Stimulated activated CD4-positive, alpha-beta T cell treated with anti-CD3 and anti-CD28 coated beads, Interleukin-15, amount 100 ng/mL, for 24 hours (primary cell): ENCODE data around the gene BFSP2.

ENCODE experiments used
- DNase-seq: peaks from one replicate; pipeline ENCODE4 v3.0.0-alpha.2; 2020

BFSP2 gene

DNA sequence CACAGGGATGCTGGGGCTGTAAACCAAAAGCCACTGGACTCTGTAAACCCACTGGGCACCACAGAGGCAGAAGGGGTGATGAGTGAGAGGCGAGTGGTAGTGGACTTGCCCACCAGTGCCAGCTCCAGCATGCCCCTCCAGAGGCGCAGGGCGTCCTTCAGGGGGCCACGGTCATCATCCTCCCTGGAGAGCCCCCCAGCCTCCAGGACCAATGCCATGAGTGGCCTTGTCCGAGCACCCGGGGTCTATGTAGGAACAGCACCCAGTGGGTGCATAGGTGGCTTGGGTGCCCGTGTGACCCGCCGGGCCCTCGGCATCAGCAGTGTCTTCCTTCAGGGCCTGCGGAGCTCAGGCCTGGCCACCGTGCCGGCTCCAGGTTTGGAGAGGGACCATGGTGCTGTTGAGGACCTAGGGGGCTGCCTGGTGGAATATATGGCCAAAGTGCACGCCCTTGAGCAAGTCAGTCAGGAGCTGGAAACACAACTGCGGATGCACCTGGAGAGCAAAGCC, at the start of gene BFSP2:
TSS of gene BFSP2 (plus strand) at position 51 of the 510 bp plus-strand sequence. CDS start at position 79, 28 bp downstream.
- no peak for DNase-seq

DNA sequence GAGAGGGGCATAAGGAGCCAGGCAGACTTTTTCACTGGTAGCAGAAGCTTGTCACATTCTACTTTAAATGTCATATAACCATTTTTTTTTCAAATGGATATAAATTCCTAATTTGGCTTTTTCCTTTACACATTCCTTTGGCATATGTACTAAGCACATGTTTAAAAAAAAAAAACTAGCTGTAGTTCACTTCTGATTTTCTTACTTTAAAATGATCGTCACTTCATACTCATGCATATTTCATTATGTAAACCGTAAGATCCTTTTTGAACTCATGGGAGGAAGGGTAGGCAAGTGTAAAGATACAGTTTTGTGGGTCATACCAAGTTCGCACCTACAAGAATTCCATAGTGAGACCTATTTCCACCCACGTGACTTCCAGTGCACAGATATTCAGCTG, 45.1 kb upstream of the BFSP2 start:
- no peak for DNase-seq

DNA sequence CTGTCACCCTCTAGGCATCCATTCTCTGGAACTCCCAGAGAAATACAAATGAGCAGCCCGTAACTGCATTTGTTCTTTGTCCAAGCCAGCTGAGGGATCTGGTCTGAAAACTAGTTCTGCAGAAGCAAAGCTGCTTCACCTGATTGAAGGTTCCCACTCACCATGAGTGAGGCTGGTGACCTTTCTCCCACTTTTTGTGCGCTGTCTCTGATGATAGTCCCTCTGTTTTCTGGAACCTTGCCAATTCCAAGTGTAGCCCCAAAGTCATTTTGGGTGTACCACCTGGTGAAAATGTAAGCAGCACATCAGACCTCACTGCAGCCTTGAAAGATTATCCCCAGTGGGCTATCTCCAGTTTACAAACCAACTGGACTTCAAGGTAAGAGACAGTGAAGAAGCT, 39.4 kb upstream of the BFSP2 start:
- DNase-seq, result no peak

DNA sequence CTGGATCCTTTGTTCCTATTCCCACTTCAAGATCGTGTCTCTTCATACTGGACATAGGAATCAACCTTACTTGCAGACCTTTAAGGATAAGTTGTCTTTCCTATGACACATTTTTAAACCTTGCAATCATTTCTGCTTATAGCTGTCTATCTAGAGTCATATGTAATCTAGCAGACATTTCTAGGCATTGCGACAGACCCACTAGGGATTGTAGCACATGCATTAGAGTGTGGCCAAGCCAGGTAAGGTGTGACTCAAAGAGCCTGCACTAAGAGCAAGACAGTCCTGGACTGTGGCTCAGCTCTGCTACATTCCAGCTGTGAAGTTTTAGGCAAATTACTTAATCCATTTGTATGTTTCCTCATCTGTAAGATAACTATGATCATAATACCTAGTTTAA, 38.8 kb upstream of the BFSP2 start:
- no peak for DNase-seq

DNA sequence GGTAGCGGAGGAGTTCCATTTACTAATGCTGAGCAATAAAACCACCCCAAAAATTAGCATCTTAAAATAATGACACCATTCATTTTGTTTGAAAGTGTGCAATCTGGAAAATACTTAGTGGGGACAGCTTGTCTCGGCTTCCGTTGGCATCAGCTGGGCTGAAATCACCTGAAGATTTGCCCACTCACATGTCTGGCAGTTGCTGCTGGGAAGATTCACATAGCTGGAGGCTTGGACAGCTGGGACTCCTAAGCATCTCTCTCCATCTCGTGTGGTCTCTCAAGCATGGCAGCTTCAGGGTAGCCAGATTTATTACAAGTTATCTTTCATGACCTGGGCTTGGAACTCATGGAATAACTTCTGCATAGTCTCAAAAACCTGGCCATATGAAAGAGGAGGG, 38.4 kb upstream of the BFSP2 start:
- DNase-seq, result no peak

- DNase-seq, result no peak
These were observed 37.3 kb upstream of the BFSP2 start for GRCh38 chr3:133362539-133362938.

GRCh38 chr3:133364704-133365103, 35.2 kb upstream of the BFSP2 start:
- no peak for DNase-seq

GRCh38 chr3:133366921-133367320, 32.9 kb upstream of the BFSP2 start:
- no peak for DNase-seq

DNA sequence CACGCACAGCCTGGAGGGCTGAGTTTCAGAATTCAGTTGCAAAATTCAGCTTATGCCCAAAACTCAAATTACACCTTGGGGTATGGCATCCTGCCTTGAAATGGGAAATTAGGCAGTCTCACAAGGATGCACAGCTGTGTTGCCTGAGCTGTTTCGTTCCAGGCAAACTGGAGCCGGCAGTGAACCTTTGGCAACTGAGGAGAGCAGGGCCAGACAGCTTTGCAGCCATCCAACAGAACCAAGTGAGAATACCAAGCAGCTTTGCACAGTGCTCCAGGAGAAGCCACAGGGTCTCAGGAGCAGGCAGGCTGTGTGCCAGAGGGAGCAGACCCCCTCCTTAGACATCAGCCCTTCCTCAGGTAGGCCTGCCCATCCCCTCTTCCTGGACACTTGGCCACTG, 32.5 kb upstream of the BFSP2 start:
- DNase-seq, result no peak

- no peak for DNase-seq
These were observed 31.9 kb upstream of the BFSP2 start for GRCh38 chr3:133367956-133368355.

DNA sequence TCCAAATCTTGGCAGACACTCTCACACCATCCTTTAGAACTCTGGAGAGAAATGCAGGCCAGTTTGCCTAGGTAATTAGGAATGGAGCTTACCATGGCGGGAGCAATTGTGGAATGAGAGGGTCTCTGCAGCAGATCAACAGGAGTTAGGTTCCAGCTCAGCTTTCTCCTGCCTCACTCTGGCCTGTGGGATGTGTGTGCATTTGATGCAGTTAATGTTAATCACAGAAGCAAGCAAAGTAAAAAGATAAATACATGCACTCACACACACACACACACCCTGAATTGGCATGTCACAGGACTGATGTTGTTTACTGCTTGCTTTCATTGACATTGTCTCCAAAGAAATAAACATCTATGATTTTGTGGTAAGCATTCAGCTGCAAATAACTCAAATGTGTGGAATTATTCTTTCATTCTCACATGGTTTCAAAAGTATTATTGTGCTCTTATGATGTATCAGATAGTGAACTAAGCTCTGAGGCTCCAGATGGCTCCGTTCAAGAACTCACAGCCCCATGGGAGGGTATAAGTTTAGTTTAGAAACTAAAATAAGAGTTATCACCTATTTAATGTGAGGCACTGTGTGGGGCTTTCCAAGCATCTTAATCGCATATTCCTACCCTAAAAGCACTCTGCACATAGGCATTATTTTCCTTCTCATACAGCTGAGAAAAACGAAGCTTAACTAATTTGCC, 31.3 kb upstream of the BFSP2 start:
- no peak for DNase-seq

DNA sequence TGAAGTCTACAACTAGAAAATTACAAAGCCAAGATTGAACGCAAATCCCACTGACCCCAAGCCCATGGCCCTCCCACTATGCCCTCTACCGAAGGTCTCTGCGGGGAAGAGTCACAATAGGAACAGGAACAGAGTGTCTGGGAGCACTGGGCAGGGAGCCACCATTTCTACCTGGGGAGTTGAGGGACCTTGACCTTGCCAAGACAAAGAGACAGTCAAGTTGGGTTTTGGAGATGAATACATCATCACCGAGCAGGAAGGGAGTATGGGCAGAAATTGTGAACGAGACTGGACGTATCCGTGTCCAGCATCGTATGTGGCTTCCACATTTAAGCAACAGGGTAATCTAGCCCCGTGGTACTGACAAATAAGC, 30.8 kb upstream of the BFSP2 start:
- no peak for DNase-seq

DNA sequence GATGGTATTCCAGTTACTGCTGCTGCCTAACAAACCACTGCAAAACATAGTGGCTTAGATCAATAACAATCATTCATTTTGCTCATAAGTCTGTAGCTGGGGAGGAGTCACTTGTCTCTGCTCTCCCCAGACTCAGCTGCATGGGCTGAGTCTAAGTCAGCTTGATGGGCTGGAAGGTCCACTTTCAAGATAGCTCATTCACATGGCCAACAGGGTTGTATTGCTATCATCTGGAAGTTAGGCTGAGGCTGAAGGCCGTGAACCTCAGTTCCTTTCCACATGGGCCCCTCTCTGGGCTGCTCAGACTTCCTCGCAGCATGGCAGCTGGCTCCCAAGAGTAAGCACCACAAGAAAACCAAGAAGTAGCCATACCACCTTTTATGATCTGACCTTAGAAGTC, 28.7 kb upstream of the BFSP2 start:
- DNase-seq, result no peak

- DNase-seq, result no peak
These were observed 28.2 kb upstream of the BFSP2 start for GRCh38 chr3:133371676-133372075.

- DNase-seq, result no peak
These were observed 25.0 kb upstream of the BFSP2 start for GRCh38 chr3:133374708-133375402.

- no peak for DNase-seq
These were observed 24.5 kb upstream of the BFSP2 start for GRCh38 chr3:133375403-133375745.

- no peak for DNase-seq
These were observed 23.0 kb upstream of the BFSP2 start for GRCh38 chr3:133376810-133377209.

- no peak for DNase-seq
These were observed 22.5 kb upstream of the BFSP2 start for GRCh38 chr3:133377396-133377795.

- no peak for DNase-seq
These were observed 19.9 kb upstream of the BFSP2 start for GRCh38 chr3:133379926-133380325.

- DNase-seq, result no peak
These were observed 19.2 kb upstream of the BFSP2 start for GRCh38 chr3:133380481-133381225.

GRCh38 chr3:133381346-133382109, 18.3 kb upstream of the BFSP2 start:
- no peak for DNase-seq

GRCh38 chr3:133383175-133383574, 16.7 kb upstream of the BFSP2 start:
- DNase-seq, result no peak

DNA sequence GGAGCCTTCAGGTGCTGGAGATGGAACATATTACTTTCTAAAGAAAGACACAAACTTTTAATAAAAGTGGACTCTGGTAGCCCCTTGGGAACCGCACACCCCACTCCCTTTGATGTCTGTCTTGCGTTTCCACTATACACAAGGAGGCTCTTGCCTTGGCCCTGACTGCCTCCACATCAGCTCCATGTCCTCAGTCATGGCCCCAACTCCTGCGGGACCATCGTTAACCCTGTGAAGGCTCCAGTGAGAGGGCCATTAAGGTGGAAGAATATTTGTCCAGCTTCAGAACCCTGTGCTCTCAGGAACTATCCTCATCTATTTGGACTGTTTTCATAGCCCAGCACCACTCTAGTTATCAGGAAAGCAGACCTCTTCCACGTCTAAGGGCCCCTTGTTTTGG, 16.1 kb upstream of the BFSP2 start:
- no peak for DNase-seq
